ENCODE results near the gene MDM1.

Gene MDM1

GRCh38 chr12:68326716-68327115 is 5.4 kb downstream of the MDM1 start:
- DNase-seq (ENCODE audit: low read depth, low spot score) = no peak

DNA sequence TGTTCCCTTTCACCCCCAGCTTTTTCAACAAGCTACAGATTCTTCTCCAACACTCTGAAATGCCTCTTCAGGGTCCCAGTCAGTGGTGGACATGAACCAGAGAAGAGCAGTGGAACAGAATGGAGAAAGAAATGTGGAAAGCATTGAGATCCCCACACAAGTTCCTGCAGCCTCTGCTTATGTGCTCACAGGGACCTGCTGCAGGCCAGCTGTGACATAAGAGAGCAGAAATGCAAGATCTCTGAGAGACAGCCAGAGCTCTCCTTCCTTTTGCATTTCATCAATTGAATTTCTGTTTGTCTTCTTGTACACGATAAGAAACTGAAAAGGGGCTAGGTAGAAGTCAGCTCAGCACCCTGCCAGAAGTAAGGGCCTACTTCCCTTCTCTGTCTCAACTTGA is 6.2 kb downstream of the MDM1 start:
- no peak for DNase-seq (ENCODE audit: low read depth, low spot score)

DNA sequence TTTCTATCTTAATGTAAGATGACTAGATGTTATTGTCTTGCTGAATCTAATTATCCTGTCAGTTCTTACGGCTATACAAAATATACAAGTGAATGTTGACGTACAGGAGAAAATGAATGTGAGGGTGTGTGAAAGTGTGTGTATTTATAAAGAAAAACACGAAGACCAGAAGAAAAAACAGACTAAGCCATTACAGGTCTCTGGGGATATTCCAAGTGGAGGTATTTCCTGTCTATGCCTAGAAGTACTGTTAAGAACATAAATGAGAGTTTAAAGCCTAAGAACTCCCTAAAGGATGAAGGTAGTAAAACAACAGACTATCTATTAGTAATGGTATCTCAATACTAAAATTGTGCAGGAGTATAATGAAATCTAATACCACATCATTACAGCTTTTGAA is 7.6 kb downstream of the MDM1 start:
- no peak for DNase-seq (ENCODE audit: low read depth, low spot score)

DNA sequence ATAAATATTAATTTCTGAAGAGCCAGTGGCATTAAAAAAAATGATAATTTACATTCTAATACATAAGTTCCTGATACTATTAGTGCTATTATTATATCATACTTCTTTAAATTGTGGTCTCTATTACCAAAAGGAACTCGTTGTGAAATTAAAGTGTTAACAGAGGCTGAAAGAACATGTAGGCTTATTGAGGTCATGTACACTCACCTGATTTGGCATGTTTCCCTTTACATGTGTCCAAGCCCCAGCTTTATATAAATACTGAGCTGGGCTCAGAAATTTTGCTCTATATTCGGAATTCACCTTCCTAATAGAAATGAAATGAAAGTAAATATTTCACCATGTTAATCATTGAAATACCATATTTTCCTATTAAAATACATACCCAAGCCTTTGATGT is 11.0 kb downstream of the MDM1 start:
- DNase-seq (ENCODE audit: low read depth, low spot score) = no peak

GRCh38 chr12:68319988-68320623 is 12.1 kb downstream of the MDM1 start:
- no peak for DNase-seq (ENCODE audit: low read depth, low spot score)

DNA sequence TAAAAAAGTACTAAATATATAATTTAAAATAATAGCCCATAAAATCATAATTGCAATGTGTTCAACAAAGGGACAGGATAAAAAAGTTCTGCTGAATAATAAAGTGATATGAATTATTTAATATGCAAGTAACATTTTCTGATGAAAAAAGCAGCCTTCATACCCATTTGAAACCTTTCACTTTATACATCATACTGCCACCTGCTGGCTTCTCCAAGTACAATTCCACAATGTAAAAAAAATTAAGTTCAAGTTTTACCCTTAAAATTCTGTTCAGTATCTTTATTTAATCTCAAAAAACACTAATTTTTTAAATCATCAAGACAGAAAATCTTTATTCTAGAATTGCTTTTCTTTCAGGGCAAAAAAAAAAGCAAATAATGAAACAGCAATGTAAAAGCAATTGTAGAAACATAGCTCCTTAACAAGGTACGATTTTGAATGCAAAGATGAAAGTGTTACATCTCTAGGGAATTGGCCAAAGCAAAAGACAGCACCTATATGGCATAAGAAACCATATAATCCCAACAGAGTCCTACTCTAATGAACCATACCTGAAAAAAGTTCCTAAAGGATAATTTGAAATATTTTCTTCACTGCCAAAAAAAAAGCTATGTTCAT is 15.0 kb downstream of the MDM1 start:
- DNase-seq (ENCODE audit: low read depth, low spot score) = no peak

GRCh38 chr12:68310370-68310769 is 21.8 kb downstream of the MDM1 start:
- DNase-seq (ENCODE audit: low read depth, low spot score) = no peak

GRCh38 chr12:68306564-68306963 is 25.6 kb downstream of the MDM1 start:
- no peak for DNase-seq (ENCODE audit: low read depth, low spot score)

- DNase-seq (ENCODE audit: low read depth, low spot score) = no peak
Observed at GRCh38 chr12:68305278-68305677, 26.9 kb downstream of the MDM1 start.

DNA sequence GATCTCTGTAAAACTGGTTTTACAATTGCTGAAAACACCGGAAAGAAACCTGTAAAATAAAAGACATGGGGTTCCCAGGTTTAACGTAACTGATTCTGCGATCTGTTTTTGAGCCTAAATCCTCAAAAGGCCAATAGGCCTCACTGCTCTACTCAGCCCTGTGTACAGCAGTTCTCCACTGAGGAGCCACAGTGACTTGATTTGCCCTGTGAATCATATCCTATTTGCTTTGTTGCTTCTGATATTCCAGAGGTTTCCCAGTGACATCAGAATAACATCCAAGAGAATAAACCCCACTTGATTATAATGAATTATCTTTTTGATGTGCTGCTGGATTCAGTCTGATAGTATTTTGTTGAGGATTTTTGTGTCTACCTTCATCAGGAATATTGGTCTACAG is 27.5 kb downstream of the MDM1 start:
- no peak for DNase-seq (ENCODE audit: low read depth, low spot score)

DNA sequence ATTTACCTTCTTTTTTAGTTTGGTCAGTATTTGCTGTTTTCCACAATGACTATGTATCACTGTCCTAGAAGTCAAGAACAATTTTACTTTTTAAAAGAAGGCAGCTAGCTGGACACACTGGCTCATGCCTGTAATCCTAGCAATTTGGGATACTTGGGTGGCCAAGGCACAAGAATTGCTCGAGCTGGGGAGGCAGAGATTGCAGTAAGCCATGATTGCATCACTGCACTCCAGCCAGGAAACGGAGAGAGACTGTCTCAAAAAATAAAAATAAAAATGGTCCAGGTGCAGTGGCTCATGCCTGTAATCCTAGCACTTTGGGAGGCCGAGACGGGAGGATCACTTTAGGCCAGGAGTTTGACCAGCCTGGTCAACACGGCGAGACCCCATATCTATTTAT is 28.3 kb downstream of the MDM1 start:
- no peak for DNase-seq (ENCODE audit: low read depth, low spot score)

GRCh38 chr12:68297929-68298328 is 34.2 kb downstream of the MDM1 start:
- DNase-seq (ENCODE audit: low read depth, low spot score) = no peak

DNA sequence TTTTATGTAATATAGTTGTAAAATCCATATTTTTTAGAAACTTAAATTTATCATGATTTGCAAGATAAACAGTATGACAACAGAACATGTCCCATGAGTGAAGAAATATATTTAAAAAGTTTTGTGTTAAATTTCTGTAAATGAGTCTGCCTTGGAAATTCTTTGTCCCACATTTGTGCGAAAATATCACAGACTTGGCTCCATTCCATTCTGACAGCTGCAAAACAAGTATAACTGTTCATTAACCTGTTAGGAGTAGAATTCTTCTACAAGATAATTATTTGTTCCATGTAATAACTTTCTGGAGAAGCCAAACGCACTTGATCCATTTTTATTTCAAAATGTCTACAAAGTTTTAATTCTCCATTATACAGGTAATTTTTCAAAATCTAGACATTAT is 37.9 kb downstream of the MDM1 start:
- DNase-seq (ENCODE audit: low read depth, low spot score) = no peak

- DNase-seq (ENCODE audit: low read depth, low spot score) = no peak
Observed at GRCh38 chr12:68293347-68293746, 38.8 kb downstream of the MDM1 start.

GRCh38 chr12:68292151-68292943 is 39.8 kb downstream of the MDM1 start:
- DNase-seq (ENCODE audit: low read depth, low spot score) = no peak

GRCh38 chr12:68291396-68292036 is 40.6 kb downstream of the MDM1 start:
- DNase-seq (ENCODE audit: low read depth, low spot score) = no peak

- no peak for DNase-seq (ENCODE audit: low read depth, low spot score)
Observed at GRCh38 chr12:68290126-68290525, 42.0 kb downstream of the MDM1 start.

DNA sequence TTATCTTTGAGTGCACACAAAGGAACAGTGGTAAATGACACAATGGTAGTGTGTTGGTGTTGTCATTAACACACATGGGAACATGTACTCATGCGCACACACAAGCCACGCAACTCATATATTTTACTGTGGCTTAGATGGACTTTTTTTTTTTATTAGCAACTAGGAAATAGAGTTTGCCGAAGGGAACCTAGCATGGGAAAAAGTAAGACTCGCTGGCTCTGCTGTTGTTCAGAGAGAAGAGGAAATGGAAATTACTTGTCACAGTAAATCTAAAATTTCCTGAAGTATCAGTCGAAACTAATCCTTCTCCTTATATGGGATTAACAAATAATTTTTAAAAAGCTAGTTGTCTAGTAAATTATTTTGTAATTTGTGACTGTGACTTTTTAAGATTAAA is 45.1 kb downstream of the MDM1 start:
- DNase-seq (ENCODE audit: low read depth, low spot score) = no peak

GRCh38 chr12:68286396-68286795 is 45.8 kb downstream of the MDM1 start:
- no peak for DNase-seq (ENCODE audit: low read depth, low spot score)

DNA sequence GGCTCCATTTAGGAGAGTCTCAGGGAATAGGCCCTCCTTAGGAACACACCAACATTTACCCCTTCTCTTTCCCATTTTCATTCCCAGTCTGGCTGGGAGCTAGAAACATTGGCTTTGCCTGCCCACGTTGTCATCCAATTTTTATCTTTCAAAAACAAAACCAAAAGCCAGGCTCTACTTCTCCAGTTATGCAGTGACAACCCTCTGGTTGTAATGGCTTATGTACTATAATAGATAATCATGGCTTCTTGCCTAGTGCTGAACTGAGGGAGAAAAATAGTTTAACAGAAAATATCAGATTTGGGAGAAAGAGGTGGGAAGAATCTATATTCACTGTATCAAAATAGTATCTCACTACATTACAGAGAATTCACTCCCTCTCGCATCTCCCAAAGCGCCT is 46.6 kb downstream of the MDM1 start:
- DNase-seq (ENCODE audit: low read depth, low spot score) = no peak

GRCh38 chr12:68281322-68282077 is 50.7 kb downstream of the MDM1 start:
- no peak for DNase-seq (ENCODE audit: low read depth, low spot score)

- DNase-seq (ENCODE audit: low read depth, low spot score) = no peak
Observed at GRCh38 chr12:68280240-68280639, 51.9 kb downstream of the MDM1 start.
